GM18517 (cell line): ENCODE results near the gene ZNF763.
A peak's percentile ranks its signal among the peaks of the same experiment; 100 is the strongest.
"Not testable (repeated sequence)": the region's sequence is repeated elsewhere in the genome, so short reads cannot be mapped to it uniquely, and the experiment has no call there.

Experiments used
- ATAC-seq: cut with Tn5 transposase; IDR thresholded peaks from one replicate; pipeline ENCODE4 v1.9.1; 2021; ENCODE audit warnings: mild to moderate bottlenecking, moderate library complexity; ENCODE audit not compliant: unreplicated experiment

Gene ZNF763

DNA sequence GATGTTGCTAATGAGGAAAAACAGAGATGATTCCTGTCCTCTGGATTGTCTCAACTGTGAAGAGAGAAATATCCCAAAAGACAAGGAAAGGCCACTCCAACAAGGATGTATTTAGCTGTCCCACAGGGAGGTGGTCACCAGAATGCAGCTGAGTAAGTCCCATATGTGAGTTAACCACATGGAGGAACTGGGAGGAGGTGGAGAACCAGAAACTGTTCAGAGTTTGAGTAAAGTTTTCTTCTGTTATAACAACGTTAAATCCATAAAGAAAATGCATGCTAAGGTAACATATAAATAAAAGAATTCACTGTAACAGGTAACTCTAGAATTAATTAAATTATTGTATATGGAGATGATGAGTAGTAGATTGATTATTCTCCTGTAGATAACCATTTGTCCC lies 5.3 kb downstream of the ZNF763 start:
- ATAC-seq, result no peak

- ATAC-seq, result no peak
These were observed 6.2 kb downstream of the ZNF763 start for GRCh38 chr19:11971041-11971440.

- ATAC-seq, result no peak
These were observed 8.4 kb downstream of the ZNF763 start for GRCh38 chr19:11973019-11973810.

GRCh38 chr19:11978492-11979100 lies 13.8 kb downstream of the ZNF763 start:
- ATAC-seq, result no peak

DNA sequence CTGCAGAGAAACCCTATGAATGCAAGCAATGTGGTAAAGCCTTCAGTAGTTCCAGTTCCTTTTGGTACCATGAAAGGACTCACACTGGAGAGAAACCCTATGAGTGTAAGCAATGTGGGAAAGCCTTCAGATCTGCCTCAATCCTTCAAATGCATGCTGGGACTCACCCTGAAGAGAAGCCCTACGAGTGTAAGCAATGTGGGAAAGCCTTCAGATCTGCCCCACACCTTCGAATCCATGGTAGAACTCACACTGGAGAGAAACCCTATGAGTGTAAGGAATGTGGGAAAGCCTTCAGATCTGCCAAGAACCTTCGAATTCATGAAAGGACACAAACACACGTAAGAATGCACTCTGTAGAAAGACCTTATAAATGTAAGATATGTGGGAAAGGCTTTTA lies 14.7 kb downstream of the ZNF763 start:
- ATAC-seq, result no peak

- no peak for ATAC-seq
These were observed 17.7 kb downstream of the ZNF763 start for GRCh38 chr19:11982526-11982925.

- no peak for ATAC-seq
These were observed 20.1 kb downstream of the ZNF763 start for GRCh38 chr19:11984986-11985385.

- ATAC-seq, result no peak
These were observed 21.9 kb downstream of the ZNF763 start for GRCh38 chr19:11986754-11987153.

DNA sequence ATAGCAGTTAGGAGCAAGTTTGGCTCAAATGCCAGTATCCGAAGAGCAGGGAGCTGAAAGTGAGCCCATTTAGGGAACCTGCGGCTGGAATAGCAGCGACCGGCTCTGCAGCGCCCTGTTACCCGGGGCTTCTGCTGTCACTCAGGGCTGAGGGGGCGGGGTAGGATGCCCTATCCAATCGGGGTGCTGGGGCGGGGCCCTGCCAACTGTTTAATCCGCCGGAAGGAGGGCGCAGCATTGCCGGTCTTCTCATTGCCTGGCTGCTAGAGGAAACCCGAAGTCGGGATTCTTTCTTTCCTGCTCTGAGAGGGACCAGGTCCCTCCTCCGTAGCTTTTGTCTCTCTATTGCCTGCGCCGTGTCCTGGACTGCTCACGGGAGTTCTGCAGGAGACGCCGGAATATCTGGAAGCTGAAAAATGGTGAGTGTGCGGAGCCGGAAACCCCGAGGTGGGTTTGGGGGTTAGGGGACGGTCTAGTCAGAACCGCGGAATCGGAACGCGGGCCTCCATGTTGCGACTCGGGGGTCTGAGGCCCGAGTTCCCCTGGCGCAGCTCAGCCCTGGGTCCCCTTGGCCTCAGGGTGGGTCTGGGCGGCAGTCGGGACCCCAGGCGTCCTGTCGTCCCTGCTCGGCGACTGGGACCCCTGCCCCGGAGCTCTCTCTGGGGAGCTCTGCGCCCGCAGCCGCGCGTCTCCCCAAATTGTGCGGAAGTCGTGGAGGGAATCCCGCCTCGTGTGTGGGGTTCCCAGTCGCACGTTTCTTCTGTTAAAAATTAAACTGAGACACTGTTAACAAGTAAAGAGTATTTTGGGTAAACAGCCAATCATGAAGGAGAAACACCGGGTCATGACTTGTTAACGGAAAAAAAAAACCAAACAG lies 22.8 kb downstream of the ZNF763 start:
- peak; percentile 62 for ATAC-seq

DNA sequence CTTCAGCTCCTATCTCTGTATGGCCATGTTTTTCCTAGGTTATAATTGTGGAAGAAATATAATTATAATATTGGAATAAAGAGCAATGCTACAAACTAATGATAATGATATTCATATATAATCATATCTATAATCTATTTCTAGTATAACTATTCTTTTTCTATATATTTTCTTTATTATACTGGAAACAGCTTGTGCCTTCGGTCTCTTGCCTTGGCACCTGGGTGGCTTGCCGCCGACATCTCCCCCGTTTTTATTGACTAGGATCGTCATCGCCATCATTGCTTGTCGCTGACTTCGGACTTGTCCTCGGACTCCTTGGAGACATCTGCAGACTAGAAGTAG lies 24.2 kb downstream of the ZNF763 start:
- no peak for ATAC-seq

GRCh38 chr19:11991921-11992320 lies 27.1 kb downstream of the ZNF763 start:
- not testable (repeated sequence) for ATAC-seq

DNA sequence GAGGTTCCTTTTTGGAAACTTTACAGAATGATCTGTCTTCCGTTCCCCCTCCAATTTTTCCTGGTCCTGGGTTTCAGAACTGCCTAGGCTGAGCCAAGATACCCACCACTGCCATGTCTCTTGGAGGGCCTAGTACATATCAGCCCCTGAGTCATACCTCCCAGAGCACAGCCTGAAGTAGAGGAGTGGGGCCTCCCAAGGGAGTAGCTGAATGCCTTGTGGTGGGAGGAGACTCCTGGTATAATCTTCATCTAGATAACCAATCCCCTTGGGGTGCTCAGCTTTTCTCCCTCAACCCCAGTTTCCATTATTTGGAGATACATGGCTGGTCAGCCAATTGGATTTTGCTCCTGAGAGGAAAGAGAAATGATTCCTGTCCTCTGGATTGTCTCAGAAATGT lies 30.3 kb downstream of the ZNF763 start:
- ATAC-seq, result no peak

DNA sequence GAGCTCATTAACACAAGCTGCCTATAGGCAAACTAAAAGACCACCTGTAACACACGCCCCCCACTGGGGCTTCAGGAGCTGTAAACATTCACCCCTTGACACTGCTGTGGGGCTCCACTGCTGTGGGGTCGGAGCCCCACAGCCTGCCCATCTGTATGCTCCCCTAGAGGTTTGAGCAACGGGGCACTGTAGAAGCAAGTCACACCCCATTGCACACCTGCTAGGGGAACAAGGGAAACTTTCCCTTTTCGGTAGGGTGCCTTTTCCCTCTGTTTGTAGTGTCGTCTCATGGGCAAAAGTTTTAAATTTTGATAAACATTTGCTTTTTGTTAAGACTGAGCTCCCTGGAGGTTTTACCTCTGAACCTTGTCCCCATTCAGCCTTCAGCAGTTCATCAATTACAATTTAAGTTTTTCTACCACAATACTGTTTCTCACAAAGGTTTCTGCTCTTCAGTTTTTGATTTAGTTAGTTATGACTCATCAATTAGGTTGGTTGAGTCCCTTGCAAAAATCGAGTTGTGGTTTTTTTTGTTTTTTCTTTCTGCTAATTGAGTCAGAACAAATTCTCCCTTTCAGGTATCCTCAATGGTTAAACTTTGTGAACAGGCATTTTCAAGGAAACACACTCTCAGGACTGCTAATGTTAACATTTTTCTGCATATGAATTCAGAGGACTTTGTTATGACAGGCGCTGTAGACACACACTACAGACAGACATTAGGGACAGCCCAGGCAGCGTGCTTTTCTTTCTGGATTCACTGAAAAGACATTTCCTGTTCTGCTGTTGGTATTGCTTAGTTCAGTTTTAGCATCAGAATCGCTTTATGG lies 35.5 kb downstream of the ZNF763 start:
- ATAC-seq, result no peak

DNA sequence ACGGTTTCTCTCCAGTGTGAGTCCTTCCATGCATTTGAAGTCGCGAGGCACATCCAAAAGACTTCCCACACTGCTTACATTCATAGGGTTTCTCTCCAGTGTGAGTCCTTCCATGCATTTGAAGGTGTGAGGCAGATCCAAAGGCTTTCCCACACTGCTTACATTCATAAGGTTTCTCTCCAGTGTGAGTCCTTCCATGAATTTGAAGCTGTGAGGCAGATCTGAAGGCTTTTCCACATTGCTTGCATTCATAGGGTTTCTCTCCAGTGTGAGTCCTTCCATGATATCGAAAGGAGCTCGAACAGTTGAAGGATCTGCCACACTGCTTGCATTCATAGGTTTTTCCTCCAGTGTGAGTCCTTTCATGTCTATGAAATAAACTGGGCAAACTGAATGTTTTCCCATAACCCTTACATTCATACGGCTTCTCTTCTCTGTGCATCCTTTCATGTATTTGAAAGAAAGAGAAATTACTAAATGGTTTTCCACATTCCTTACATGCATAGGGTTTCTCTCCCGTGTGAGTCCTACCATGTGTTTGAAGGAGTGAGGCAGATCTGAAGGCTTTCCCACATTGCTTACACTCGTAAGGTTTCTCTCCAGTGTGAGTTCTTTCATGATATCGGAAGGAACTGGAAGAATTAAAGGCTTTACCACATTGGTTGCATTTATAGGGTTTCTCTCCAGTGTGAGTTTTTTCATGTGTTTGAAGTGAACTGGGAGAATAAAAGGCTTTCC lies 50.3 kb downstream of the ZNF763 start:
- no peak for ATAC-seq

- no peak for ATAC-seq
These were observed 50.9 kb downstream of the ZNF763 start for GRCh38 chr19:12015753-12016116.
